Fibroblast of lung (primary cell): Measurements from ENCODE around the gene JPH2. TPM values are rescaled to one million over a fixed set of nuclear protein-coding genes. Genes with fewer than 3 reads are reported as not detected.
"Not testable (repeated sequence)": the region's sequence is repeated elsewhere in the genome, so short reads cannot be mapped to it uniquely, and the experiment has no call there.

Experiments
- DNase-seq, 2 donors: peaks; one replicate each; pipeline versions ENCODE4 v3.0.0 to v3.0.0-alpha.2; 2010; ENCODE audit warnings: low read depth in 2 of 2
- H2AFZ ChIP-seq: 2 replicates; pipeline ENCODE4 v1.5.1; 2012; ENCODE audit warnings: low read length, control low read depth, inconsistent platforms
- H3K27ac ChIP-seq: 2 replicates; pipeline ENCODE4 v1.5.1; 2011; ENCODE audit warnings: low read length, control low read depth; ENCODE audit not compliant: insufficient read depth
- H3K27me3 ChIP-seq: 2 replicates; pipeline ENCODE4 v1.5.1; 2011; ENCODE audit warnings: mild to moderate bottlenecking, low read length; ENCODE audit not compliant: control insufficient read depth, insufficient read depth
- H3K36me3 ChIP-seq: 2 replicates; pipeline ENCODE4 v1.5.1; 2011; ENCODE audit warnings: low read length; ENCODE audit not compliant: control insufficient read depth, insufficient read depth
- H3K4me1 ChIP-seq: 2 replicates; pipeline ENCODE4 v1.5.1; 2011; ENCODE audit warnings: low read length; ENCODE audit not compliant: control insufficient read depth, insufficient read depth; ENCODE audit errors: extremely low read depth
- H3K4me2 ChIP-seq: 2 replicates; pipeline ENCODE4 v1.5.1; 2011; ENCODE audit warnings: low read length, control low read depth; ENCODE audit not compliant: insufficient read depth; ENCODE audit errors: extremely low read depth
- H3K4me3 ChIP-seq, 4 experiments: fragments of 200-600 bp in 1 of 4; sonication (generic) in 1 of 4; replicated peaks in 1 of 4; 2 replicates each; pipeline ENCODE4 v1.5.1; 2011 to 2016; ENCODE audit warnings: low read length in 4 of 4, low read depth in 3 of 4, mild to moderate bottlenecking in 3 of 4, control low read depth in 2 of 4, inconsistent platforms in 1 of 4, mixed read lengths in 1 of 4; ENCODE audit not compliant: insufficient read depth in 1 of 4; ENCODE audit errors: control extremely low read depth in 1 of 4
- H3K79me2 ChIP-seq: 2 replicates; pipeline ENCODE4 v1.5.1; 2012; ENCODE audit warnings: mild to moderate bottlenecking, low read length, inconsistent platforms; ENCODE audit not compliant: control insufficient read depth, insufficient read depth
- H3K9ac ChIP-seq: 2 replicates; pipeline ENCODE4 v1.5.1; 2011; ENCODE audit warnings: mild to moderate bottlenecking, low read length, control low read depth; ENCODE audit not compliant: insufficient read depth
- H3K9me3 ChIP-seq: 2 replicates; pipeline ENCODE4 v1.5.1; 2012; ENCODE audit warnings: low read depth, low read length; ENCODE audit not compliant: control insufficient read depth, insufficient read depth
- H4K20me1 ChIP-seq: 2 replicates; pipeline ENCODE4 v1.5.1; 2011; ENCODE audit warnings: low read length; ENCODE audit not compliant: control insufficient read depth, insufficient read depth; ENCODE audit errors: extremely low read depth
- CTCF ChIP-seq, 2 donors: IDR thresholded peaks in 1 of 2; conservative IDR thresholded peaks in 1 of 2; 1 replicate in 1 of 2; 2 replicates in 1 of 2; pipeline ENCODE4 v1.5.1; 2011 to 2012; ENCODE audit warnings: low read length in 2 of 2, control low read depth in 1 of 2, inconsistent platforms in 1 of 2, low read depth in 1 of 2, mild to moderate bottlenecking in 1 of 2
- EZH2 ChIP-seq: IDR thresholded peaks from 2 replicates; pipeline ENCODE4 v1.5.1; 2012; ENCODE audit warnings: low read length, control low read depth, mild to moderate bottlenecking; ENCODE audit errors: missing control alignments
- polyA plus RNA-seq, 2 donors: library from polyadenylated mRNA; depleted of rRNA in 1 of 2; stranded (reverse) in 1 of 2; unstranded in 1 of 2; fragments of >200 nt; gene quantifications; 2 replicates each; pipeline ENCODE4 v1.2.1, GENCODE V29; 2011 to 2012; ENCODE audit warnings: missing spikeins in 1 of 2
- total RNA-seq: library from RNA; depleted of rRNA; stranded (reverse); fragments of >200 nt; gene quantifications from 2 replicates; pipeline ENCODE4 v1.2.1, GENCODE V29; 2014

The JPH2 gene
- total and polyA plus RNA-seq, 2 donors (not counting 1 experiment from before 2014, with no cell fraction given), result 0.66 to 4.9 TPM

GRCh38 chr20:44190197-44190852 is 3.3 kb upstream of the JPH2 start:
- not testable (repeated sequence) for H3K36me3 ChIP-seq, H3K79me2 ChIP-seq
- TF ChIP-seq CTCF (conservative IDR thresholded peaks at IDR 0.05 in 1 of 2, IDR thresholded peaks at IDR 0.05 in 1 of 2; ENCODE audit: low read depth in 1 of 2, low read length in 2 of 2), result peak; percentile 84

DNA sequence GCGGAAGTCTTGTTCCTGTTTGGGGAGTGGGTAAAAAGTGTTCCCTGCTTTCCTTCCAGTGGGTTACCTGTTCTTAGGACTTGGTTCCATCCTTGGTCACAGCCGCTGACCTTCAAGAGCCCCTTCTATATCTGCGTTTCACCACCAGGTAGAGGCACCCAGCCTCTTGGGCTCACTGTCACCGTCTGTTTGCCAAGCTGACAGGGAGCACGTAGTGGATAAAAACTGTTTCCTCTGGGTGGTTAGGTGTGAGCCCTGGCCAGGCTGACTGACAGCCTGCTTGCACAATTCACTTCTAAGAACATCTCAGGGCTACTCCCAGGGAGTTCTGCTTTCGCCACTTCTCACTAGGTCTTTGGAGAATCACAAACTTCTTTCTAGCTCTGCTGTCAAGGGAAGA is 1.8 kb upstream of the JPH2 start:
- TF ChIP-seq EZH2 (no peak), CTCF (conservative IDR thresholded peaks at IDR 0.05 in 1 of 2, IDR thresholded peaks at IDR 0.05 in 1 of 2; ENCODE audit: low read depth in 1 of 2, low read length in 2 of 2) (no peak)
- Histone ChIP-seq H4K20me1 (no peaks in the 10 kb centered on the region), H2AFZ (no peak overlapping the region), H3K4me1 (peaks cover 14% of the 10 kb centered on the region), H3K27ac (peak overlapping the region; percentile 52), H3K36me3 (no peaks in the 10 kb centered on the region), H3K27me3 (no peaks in the 10 kb centered on the region), H3K4me2 (no peak overlapping the region), H3K79me2 (no peaks in the 10 kb centered on the region), H3K4me3 (no peak overlapping the region), H3K9me3 (no peaks in the 10 kb centered on the region), H3K9ac (no peak overlapping the region)
- DNase-seq, result no peak

More at GRCh38 chr20:44190197-44190852, 3.3 kb upstream of the JPH2 start:
- not testable (repeated sequence) for H2AFZ ChIP-seq, H3K4me3 ChIP-seq, H3K4me2 ChIP-seq, H3K9me3 ChIP-seq, H3K27ac ChIP-seq, H3K27me3 ChIP-seq, H3K9ac ChIP-seq, H4K20me1 ChIP-seq
- peak; percentile 70 to 81 for DNase-seq
- H3K4me1 ChIP-seq, result peaks cover 14% of the 10 kb centered on the region

DNA sequence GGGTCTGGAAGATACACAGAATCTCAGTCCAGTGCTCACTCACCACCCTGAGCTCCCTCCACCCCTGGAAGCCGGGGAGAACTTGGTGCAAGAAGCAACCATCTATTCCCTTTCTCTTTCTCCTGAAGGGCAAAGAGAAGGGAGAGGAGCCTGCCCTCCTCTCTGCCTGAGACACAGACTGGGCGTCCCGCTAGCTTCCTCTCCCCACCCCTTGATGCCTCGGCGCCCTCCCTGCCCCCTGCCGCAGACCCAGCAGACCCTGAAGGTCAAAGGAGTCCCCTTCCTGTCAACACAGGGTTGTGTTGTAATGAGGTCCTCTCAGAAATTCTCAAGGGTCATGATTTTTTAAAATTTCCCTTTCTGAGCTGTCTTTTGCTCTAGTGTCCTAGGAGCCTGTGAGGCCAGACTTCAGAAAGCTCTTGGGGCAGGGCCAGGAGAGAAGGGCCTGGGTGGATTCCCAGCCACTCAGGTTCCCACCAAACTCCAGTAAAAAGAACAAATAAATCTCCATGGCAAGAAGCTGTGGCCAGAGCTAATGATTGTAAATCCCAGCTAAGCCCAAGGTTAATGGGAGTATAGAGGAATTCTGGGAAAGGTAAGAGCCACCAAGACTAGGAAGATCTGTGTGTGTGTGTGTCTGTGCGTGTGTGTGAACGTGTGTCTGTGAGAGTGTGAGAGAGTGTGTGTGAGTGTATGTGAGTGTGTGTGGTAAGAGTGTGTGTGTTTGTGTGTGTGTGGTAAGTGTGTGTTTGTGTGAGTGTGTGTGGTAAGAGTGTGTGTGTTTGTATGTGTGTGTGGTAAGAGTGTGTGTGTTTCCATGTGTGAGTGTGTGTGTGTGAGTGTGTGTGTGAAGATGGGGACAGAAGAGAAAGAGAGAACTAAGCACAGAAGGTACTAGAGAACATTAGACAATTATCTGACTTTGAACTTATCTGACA is 1.1 kb upstream of the JPH2 start:
- Histone ChIP-seq H3K4me3 (peak overlapping the region in 2 of 4 experiments; percentile 13 to 60), H4K20me1 (no peaks in the 10 kb centered on the region), H2AFZ (peak overlapping the region; percentile 40), H3K9ac (peak overlapping the region; percentile 37), H3K4me1 (peaks cover 14% of the 10 kb centered on the region), H3K36me3 (no peaks in the 10 kb centered on the region), H3K27me3 (no peaks in the 10 kb centered on the region), H3K9me3 (no peaks in the 10 kb centered on the region), H3K27ac (peak overlapping the region; percentile 52), H3K79me2 (no peaks in the 10 kb centered on the region), H3K4me2 (peak overlapping the region; percentile 91)
- DNase-seq, result peak in 1 of 2 donors; percentile 53
- TF ChIP-seq EZH2, result no peak
- no peak for TF ChIP-seq CTCF (conservative IDR thresholded peaks at IDR 0.05 in 1 of 2, IDR thresholded peaks at IDR 0.05 in 1 of 2; ENCODE audit: low read depth in 1 of 2, low read length in 2 of 2)
